NAMALWA (cell line): Measurements from ENCODE around the gene PRPF4.
"Not testable (repeated sequence)": the region's sequence is repeated elsewhere in the genome, so short reads cannot be mapped to it uniquely, and the experiment has no call there.

Experiments
- DNase-seq: peaks from one replicate; pipeline ENCODE4 v3.0.0-alpha.2; 2015; ENCODE audit warnings: low spot score

Gene PRPF4

GRCh38 chr9:113267911-113268566, 7.4 kb upstream of the PRPF4 start:
- DNase-seq = no peak

- DNase-seq = no peak
Measured at GRCh38 chr9:113269355-113269754, 6.1 kb upstream of the PRPF4 start.

GRCh38 chr9:113269871-113270270, 5.6 kb upstream of the PRPF4 start:
- no peak for DNase-seq

- peak; percentile 86 for DNase-seq
Measured at GRCh38 chr9:113274474-113275156, 843 bp upstream of the PRPF4 start.

GRCh38 chr9:113278840-113279239, 3.4 kb downstream of the PRPF4 start:
- DNase-seq = no peak

GRCh38 chr9:113281356-113281755, 5.9 kb downstream of the PRPF4 start:
- no peak for DNase-seq

- no peak for DNase-seq
Measured at GRCh38 chr9:113289091-113289490, 13.6 kb downstream of the PRPF4 start.

- no peak for DNase-seq
Measured at GRCh38 chr9:113290052-113290607, 14.7 kb downstream of the PRPF4 start.

GRCh38 chr9:113293285-113293878, 17.9 kb downstream of the PRPF4 start:
- no peak for DNase-seq

GRCh38 chr9:113296247-113296646, 20.8 kb downstream of the PRPF4 start:
- DNase-seq = not testable (repeated sequence)

- DNase-seq = no peak
Measured at GRCh38 chr9:113296796-113297558, 21.5 kb downstream of the PRPF4 start.

- no peak for DNase-seq
Measured at GRCh38 chr9:113298311-113298710, 22.9 kb downstream of the PRPF4 start.

- no peak for DNase-seq
Measured at GRCh38 chr9:113298924-113299770, 23.7 kb downstream of the PRPF4 start.

- DNase-seq = no peak
Measured at GRCh38 chr9:113299800-113300292, 24.4 kb downstream of the PRPF4 start.

- no peak for DNase-seq
Measured at GRCh38 chr9:113301548-113301947, 26.1 kb downstream of the PRPF4 start.

GRCh38 chr9:113302792-113303418, 27.4 kb downstream of the PRPF4 start, which contains the start of gene RNF183:
RNF183 (minus strand) TSS chr9:113303376; CDS start chr9:113298184, 5,192 bp downstream.
- DNase-seq = no peak

GRCh38 chr9:113306566-113306965, 31.1 kb downstream of the PRPF4 start:
- no peak for DNase-seq

GRCh38 chr9:113307396-113307975, 32.0 kb downstream of the PRPF4 start:
- DNase-seq = no peak

- DNase-seq = peak; percentile 68
Measured at GRCh38 chr9:113309204-113309813, 33.9 kb downstream of the PRPF4 start.

GRCh38 chr9:113310538-113310937, 35.1 kb downstream of the PRPF4 start:
- DNase-seq = no peak
